IPS DF 4.7 (cell line): ENCODE data around the gene ALG2.

Source experiments
- DNase-seq: peaks from one replicate; pipeline ENCODE4 v3.0.0-alpha.2; 2013; ENCODE audit warnings: low spot score; ENCODE audit errors: extremely low read depth

The ALG2 gene, protein sequence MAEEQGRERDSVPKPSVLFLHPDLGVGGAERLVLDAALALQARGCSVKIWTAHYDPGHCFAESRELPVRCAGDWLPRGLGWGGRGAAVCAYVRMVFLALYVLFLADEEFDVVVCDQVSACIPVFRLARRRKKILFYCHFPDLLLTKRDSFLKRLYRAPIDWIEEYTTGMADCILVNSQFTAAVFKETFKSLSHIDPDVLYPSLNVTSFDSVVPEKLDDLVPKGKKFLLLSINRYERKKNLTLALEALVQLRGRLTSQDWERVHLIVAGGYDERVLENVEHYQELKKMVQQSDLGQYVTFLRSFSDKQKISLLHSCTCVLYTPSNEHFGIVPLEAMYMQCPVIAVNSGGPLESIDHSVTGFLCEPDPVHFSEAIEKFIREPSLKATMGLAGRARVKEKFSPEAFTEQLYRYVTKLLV

DNA sequence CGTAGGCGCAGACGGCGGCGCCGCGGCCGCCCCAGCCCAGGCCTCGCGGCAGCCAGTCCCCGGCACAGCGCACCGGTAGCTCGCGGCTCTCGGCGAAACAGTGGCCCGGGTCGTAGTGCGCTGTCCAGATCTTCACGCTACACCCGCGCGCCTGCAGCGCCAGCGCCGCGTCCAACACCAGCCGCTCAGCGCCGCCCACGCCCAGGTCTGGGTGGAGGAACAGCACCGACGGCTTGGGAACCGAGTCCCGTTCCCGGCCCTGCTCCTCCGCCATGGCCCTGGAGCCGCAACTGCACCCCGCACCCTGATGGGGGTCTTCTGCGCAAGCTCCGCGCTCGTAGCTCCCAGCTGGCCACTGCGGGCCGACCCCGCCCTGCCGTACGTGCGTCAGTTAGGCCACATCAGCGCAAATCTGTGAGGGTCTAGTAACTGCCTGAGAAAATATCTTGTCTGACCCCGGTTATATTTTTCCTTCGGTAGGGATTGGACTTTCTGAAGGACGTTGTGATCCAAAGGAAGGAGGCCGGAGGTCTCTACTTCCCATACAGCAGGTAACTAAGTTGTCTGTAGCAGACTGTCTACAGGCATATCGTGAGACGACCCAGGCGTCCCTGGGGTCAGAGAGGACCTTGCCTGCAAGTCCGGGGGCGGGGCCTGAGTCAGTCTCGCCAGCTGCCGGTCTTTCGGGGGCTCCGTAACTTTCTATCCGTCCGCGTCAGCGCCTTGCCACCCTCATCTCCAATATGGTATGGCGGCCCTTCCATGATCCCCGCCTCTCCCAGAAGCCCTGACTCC is at the start of gene ALG2, which contains the start of gene SEC61B:
TSS of gene ALG2 (minus strand) at position 322 of the 795 bp plus-strand sequence. CDS start at position 274, 48 bp downstream.
TSS of gene SEC61B (plus strand) at position 662 of the 795 bp plus-strand sequence. CDS start at position 744, 82 bp downstream.
- peak; percentile 71 for DNase-seq

DNA sequence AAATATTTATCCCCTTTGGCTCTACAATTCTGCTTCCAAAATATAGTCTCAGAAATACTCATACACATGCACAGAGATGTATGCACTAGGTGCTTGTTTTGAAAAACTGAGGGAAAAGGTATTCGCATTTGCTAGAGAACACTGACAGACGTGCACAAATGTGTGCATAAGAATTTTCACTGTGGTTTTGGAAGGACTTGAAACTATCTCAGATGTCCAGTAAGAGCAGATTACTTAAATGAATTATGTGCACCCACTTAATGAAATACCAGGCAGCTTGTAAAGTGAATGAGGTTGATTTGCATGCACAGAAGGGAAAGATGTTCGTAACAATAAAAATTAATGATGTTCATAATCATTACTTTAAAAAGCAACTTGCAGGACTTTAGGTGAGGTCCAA is 48.7 kb upstream of the ALG2 start:
- DNase-seq: no peak

DNA sequence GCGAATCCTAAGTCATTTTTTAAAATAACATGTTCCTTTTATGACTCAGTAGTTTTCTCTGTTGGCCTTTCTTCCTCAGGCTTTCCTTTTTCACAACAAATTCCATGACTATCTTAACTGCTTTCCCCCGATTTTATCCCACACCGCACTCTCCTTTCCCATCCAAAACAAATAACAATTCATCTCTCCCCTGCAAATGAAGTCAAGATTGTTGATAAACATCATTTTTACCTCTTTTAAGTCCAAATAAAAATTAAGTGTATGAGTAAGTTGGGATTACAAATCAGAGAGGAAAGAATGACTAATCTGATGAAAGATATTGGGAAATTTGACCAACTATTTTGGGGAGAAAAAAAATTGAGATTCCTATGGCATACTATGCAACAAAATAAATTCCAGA is 47.7 kb upstream of the ALG2 start:
- DNase-seq: no peak

GRCh38 chr9:99266255-99267023 is 44.7 kb upstream of the ALG2 start:
- DNase-seq: peak; percentile 36

DNA sequence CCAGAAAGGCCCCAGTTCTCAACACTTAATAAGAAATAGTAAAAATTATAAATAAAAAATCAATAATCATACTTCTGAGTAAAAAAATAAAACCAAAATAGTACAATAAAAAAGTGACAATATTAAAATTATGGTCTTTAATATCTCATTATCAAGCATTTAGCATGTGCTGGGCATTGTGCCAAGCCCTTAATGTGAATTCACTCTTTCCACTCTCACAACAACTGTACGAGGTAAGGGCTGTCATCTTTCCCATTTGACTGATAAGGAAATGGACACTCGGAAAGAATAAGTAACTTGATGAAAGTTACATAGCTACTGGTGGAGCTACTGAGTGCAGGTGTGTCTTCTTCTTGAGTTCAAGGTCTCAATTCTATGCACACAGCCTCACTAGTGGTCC is 43.9 kb upstream of the ALG2 start:
- DNase-seq: no peak

DNA sequence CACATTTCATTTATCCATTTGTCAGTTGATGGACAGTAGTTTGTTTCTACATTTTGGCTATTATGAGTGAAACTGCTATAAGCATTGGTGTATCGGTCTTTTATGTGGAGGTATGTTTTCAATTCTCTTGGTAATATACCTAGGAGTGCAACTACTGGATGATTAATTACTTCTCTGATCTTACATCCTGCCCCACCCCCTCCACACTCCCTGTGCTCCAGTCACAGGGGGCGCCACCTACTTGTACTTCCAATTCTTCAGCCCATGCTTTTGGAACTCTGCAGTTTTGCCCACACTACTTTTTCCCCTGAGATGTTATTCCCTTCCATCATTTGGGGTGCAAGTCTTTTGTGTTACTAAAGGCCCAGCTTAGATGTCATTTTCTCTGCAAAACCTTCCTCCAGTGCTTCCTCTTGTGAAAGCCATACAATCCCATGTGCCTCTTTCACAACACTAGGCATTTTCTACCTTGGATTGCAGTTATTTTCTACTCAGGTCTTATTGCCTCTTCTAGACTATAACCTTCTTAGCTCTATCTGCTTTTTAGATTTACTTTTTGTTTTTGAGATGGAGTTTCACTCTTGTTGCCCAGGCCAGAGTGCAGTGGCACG is 42.4 kb upstream of the ALG2 start:
- no peak for DNase-seq

- no peak for DNase-seq
These were observed 41.2 kb upstream of the ALG2 start for GRCh38 chr9:99262949-99263418.

DNA sequence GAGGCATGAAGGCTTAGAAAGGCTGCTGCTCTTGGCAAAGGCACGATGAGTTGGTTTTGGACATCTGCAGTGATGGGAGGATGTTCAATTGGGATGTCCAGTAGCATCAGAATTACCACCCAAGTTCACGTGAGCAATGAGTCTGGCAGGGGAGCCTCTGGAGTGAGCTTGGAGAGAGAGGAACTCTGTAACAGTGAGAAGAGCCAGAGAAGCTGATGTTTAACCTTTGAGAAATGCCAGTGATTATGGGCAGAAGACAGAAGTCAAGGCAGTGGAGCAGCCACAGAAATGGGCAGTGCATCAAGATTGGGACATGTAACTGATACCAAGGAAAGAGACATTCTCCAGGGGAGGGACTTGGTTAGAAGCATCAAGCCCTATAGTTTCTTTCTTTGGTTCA is 40.2 kb upstream of the ALG2 start:
- no peak for DNase-seq

GRCh38 chr9:99259231-99259918 is 37.6 kb upstream of the ALG2 start:
- no peak for DNase-seq

DNA sequence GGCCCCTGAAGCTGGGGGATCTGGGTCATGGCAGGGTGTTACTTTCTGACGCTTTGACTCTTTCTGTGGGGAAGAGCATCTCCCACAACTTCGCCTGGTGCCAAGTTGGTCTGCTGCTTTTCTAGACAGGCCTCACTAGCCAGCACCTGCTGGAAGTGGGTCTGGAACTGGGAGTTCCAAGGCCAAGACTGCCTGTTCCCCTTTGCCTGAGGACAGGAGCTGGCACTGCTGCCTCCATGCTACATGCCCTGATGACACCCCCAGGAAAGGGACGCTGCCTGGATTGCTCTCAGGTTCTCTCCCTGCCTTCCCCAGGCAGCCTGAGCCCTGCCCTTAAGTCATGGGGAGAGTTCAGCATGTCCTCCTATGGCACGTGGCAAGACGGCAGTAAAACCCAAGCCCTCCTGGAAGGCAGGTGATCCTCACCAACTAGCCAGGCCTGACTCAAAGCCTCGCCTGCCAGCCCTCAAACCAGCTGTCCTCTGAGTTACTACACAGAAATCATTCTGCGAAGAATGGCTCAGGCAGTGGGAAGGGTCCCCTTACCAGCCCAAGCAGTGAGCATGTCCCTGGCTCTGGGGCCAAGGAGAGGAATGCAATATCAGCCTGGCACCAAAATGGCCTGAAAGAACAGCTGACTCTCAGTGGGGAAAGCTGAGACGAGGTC is 36.1 kb upstream of the ALG2 start:
- no peak for DNase-seq

DNA sequence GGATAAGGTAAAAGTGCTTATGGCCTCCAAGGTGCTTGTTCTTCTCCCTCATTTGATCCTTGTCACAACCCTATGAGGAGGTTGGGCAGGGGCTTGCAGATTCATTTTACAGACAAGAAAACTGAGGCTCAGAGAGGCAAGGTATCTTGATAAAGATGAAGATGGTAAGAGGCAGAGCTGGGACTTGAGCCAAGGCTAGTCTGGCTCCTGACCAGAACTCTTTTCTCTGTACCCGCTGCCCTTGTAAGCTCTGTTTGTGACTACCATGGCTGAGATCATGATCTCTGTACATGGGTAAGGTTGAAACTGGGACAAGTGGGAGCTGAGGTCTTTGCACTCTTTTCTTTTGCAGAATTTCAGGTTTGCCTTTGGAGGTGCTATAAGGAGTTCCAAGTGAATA is 33.9 kb upstream of the ALG2 start:
- no peak for DNase-seq

DNA sequence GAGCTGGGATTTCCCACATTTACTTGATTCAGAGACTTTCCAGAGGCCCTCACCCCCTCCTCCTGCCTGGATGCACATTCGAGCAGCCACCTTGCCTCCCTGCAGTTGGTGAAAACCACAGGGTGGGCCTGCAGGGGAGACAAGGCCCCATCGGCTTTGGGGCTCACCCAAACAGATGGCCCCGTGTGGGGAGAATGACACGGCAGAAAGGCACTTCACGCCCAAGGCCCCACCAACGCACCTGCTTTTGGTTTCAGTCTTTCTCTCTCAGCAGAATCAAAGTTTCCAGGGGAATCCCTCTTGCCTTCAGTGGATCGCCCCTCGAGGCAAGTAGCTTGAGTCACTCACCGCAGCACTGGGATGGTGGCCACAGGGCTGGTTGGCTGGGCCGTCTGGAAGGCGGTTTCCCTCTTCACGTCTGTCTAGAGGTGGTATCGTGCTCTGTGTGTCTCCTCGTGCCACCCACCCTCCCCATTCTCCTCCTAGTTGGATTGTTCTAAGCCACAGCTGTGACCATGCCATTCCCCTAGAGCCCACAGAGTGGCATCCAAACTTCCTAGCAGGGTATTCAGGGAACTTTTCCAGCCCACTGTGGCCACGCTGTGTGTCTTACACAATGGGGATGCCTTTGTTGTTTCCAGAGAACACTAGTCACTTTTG is 32.2 kb upstream of the ALG2 start:
- DNase-seq: no peak

DNA sequence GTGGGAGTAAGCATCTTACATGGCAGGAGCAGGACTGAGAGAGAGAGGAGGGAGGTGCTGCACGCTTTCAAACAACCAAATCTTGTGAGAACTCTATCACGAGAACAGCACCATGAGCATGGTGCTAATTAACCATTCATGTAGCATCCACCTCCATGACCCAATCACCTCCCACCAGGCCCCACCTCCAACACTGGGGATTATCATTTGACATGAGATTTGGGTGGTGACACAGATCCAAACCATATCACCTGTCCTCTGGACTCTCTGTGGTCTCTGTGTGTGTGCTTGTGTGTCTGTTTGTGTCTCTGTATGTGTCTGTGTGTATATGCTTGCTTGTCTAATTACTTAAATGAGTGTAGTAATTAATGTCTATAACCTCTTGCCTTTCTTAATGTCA is 31.4 kb upstream of the ALG2 start:
- no peak for DNase-seq

DNA sequence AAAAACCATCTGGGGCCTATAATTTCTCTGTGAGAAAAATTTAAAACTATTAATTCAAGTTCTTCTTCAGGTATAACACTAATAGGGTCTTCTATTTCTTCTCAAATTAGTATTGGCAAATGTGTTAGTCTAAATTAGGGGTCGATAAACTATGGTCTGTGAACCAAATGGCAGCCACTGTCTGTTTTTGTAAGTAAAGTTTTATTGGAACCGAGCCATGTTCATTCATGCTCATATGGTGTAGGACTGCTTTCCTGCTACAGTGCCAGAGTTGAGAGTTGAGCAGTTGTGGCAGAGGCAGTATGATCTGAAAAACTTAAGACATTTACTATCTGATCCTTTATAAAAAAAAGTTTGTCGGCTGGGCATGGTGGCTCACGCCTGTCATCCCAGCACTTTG is 29.4 kb upstream of the ALG2 start:
- no peak for DNase-seq

DNA sequence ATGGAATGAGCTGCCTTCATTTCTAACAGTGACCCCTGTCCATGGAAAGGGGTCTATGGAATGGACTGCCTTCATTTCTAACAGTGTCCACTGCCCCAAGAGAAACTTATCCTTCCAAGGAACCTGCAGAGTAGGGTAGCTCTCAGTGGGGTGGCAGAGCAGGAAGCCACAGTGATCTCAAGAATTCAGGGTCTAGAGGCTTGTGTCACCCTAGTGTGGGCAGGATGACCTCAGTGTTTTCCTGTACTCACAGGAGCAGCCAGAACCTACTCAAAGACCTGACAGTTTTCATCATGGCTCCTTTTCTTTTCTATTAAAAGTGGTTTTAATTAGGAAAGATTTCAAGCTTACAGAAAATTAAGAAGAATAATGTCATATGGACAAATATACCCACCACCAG is 27.9 kb upstream of the ALG2 start:
- no peak for DNase-seq

- no peak for DNase-seq
These were observed 22.9 kb upstream of the ALG2 start for GRCh38 chr9:99244344-99245260.

GRCh38 chr9:99241106-99241505 is 19.4 kb upstream of the ALG2 start:
- DNase-seq: no peak

DNA sequence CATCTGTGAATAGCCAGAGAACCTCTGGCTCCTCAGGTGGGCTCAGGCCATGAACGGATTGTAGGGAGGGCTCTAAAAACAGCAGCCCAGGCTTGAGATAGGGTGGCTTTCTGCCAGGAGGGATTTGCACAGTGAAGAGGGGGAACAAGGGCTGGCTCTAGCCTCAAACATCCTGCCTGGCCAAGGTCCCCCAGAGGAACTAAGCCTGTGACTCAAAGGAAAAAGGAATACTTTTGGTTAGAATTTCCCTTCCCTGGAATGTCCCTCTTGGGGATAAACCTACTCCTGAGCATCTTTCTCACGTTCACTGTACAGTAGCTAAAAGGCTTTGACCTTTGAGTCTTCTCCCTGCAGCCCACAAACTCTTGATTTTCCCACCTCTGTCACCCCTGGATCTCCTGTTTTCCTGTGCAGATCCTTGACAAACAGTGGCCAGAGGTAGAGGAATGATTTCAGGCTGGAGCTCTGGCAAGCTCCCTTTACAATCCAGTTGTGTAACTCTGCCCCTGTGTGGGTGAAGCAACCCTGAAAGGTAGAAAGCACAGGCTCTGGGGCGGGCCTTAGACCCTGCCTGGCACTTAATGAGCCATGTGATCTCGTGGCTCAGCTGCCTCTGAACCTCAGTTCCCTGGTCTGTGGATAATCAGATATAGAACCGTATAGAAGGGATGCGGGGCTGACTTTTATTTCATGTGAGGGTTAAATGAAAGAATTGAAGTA is 17.8 kb upstream of the ALG2 start:
- DNase-seq: no peak
